Renal pelvis (tissue), 4 donors: Measurements from ENCODE around the gene PLEKHN1. TPM values are rescaled to one million over a fixed set of nuclear protein-coding genes. Genes with fewer than 3 reads are reported as not detected.
"Not testable (repeated sequence)": the region's sequence is repeated elsewhere in the genome, so short reads cannot be mapped to it uniquely, and the experiment has no call there.

Experiments
- DNase-seq: peaks from one replicate; pipeline ENCODE4 v3.0.0-alpha.2; 2013
- polyA plus RNA-seq, 3 donors: library from polyadenylated mRNA; unstranded; fragments of 120-200 nt; gene quantifications; one replicate each; pipeline ENCODE4 v1.2.1, GENCODE V29; 2013; ENCODE audit not compliant: insufficient read length in 3 of 3

PLEKHN1 gene
- polyA plus RNA-seq, 3 donors, result 0.16 to 0.44 (median 0.26) TPM

DNA sequence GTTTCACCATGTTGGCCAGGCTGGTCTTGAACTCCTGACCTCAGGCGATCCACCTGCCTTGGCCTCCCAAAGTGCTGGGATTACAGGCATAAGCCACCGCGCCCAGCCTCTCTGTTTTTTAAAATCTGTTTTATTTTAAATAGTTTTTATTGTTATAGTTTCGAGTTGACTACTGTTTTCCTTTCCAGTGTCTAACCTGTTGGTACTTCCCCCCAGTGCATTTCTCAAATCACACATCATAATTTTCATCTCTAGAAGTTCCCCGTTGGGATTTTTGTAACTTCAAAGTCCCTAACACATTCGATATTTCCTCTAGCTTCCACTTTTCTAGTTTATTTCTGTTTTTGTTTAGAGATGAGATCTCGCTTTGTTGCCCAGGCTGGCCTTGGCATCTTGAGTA is 26.1 kb downstream of the PLEKHN1 start:
- no peak for DNase-seq

GRCh38 chr1:993379-993995 is 27.2 kb downstream of the PLEKHN1 start:
- no peak for DNase-seq

GRCh38 chr1:994546-994945 is 28.3 kb downstream of the PLEKHN1 start:
- not testable (repeated sequence) for DNase-seq

GRCh38 chr1:995665-996633 is 29.7 kb downstream of the PLEKHN1 start:
- DNase-seq, result no peak

- DNase-seq, result no peak
Observed at GRCh38 chr1:996851-997712, 30.8 kb downstream of the PLEKHN1 start.

- no peak for DNase-seq
Observed at GRCh38 chr1:997713-997992, 31.4 kb downstream of the PLEKHN1 start.

DNA sequence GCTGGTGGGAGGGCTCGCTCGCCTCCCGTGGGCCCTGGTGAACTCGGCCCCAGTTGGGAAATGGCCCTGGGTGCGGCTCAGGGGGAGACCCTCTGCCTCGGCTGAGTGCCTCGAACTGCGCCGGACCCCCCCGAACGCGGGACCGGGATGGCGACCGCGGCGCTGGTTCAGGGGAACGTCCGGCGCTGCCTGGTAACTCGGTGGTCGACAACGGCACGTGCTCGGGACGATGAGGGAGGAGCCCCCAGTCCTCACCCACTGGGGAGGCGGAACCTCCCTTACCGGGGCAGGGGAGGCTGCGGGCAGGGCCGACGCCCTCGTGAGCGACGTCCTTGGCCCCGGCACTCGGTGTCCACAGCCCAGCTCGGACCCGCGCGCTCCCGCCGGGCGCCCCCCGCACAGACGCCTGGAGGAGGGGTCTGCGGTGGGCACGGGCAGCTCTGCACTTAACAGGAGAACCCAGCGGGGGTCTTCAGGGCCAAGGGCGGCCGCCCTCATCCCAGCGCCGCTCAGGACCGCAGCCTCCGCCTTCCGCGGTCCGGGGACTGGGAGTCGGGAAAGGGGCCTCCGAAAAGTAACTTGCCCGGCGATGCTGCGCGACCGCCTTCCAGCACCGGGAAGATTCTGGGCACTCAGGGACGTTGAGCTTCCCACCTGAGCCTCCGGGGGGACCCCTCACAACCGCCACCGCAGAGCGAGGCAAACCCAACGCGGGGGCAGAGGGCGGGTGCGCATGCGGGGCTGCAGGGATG is 31.9 kb downstream of the PLEKHN1 start:
- no peak for DNase-seq

GRCh38 chr1:998745-998994 is 32.4 kb downstream of the PLEKHN1 start:
- no peak for DNase-seq

- no peak for DNase-seq
Observed at GRCh38 chr1:998995-999724, 32.9 kb downstream of the PLEKHN1 start.

DNA sequence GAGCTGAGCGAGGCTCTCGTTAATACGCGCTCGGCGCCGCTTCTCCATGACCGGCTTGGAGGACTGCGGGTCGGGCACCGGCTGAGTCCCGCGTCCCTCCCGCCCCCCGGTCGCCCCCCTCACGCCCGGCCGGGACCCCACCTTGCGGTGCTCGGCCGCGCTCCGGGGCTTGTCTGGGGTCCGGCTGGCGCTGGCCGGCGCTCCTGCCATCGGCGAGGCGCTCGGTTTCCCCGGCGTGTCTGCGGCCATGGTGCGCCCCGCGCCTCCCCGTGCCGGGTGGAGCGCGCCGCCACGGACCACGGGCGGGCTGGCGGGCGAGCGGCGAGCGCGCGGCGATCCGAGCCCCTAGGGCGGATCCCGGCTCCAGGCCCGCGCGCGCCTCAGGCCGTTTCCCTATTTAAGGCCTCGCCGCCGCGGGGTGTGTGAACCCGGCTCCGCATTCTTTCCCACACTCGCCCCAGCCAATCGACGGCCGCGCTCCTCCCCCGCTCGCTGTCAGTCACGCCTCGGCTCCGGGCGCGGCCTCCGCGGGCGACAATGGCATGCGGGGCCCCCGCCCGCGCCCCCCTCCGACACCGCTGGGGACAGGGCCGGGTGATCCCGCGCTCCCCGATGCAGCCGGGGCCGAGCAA is 33.6 kb downstream of the PLEKHN1 start, which contains the start of gene HES4:
Gene HES4, minus strand, starts transcription at position 373 of the 632 bp plus-strand sequence. Its CDS starts 124 bp downstream, at position 249.
- peak; percentile 92 for DNase-seq

DNA sequence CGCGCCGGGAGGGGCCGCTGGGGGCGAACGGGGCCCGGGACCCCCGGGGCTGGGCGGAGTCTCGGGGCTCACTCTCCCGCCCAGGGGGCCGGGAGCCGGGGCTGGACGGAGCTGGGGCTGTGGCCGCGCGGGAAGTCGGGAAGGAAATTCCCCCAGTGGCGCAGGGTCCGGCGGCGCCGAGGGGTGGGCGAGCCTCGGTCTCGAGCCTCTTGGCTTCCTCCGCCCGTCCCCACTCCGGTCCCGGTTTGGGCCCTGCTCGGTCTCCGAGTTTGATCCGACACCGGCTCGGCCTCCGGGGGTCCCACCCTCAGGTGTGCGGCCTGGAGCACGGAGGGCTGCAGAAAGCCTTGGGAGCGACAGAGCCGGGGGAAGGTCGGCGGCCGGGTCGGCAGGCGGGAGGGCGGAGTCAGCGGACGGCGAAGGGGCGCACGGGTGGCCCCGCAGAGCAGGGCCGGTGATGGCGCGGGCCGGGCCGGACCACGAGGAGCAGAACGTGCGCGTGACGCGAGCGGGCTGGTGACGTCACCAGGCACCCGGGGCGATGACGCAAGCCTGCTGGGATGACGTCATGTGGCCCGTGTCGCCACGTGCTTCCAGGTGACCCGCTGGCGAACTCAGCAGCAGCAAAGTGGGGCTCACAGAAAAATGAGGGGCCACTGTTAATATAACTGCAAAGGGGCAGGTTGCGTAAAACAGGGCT is 34.2 kb downstream of the PLEKHN1 start:
- DNase-seq, result peak; percentile 70

DNA sequence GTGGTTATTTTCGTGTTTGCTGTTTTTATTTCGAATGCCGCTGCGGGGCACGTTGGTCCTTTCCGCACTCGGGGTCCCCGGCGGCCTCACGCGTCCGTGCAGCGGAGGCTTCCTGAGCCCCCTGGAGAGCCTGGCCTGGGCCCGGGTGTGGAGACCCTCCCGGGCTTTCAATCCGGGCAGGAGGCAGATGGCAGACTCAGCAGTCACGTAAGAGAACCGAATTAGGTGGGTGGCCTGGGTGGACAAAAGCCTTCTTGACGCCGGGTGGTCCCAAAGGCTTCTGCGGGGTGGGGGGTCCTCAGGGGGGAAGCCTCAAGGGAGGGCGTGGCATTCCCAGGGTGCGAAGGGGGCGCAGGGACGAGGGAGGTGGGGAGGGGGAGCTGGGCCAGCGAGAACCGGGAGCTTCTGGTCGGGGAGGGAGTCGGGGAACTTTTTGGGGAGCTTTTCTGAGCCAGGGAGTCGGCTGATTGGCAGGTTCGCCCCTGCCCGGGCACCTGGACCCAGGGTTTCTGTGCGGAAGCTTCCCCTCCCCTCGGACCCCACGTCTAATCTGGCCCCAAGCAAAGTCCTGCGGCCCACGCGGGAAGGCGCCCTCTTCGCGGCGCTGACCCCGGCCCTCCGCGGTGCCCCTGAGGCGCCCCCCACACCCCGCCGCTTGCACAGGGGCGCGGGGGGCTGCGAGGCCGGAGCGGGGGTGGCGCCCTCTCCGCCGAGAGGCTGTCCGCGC is 34.9 kb downstream of the PLEKHN1 start:
- no peak for DNase-seq

GRCh38 chr1:1003618-1004419 is 37.5 kb downstream of the PLEKHN1 start:
- no peak for DNase-seq

DNA sequence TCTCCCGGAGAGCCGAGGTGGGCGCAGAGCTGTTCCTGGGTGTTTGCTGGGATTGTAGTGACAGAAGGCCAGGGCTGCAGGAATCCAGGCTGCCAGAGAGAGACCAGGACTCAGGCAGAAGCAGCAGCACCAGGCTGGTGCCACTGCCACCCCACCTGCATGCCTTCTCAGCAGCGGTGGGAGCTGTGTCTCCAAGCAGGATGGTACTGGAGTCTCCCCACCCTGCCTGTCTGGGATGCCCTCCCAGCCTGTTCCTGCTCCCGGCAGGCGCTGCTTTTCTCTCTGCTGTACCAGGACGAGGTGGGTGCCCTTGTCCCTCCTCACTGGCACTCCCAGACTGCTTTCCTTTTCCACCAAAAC is 38.1 kb downstream of the PLEKHN1 start:
- DNase-seq, result no peak

- DNase-seq, result no peak
Observed at GRCh38 chr1:1004780-1005697, 38.8 kb downstream of the PLEKHN1 start.

- DNase-seq, result no peak
Observed at GRCh38 chr1:1005774-1006304, 39.6 kb downstream of the PLEKHN1 start.
